Activated CD4-positive, alpha-beta T cell treated with anti-CD3 and anti-CD28 coated beads, Interleukin-2, amount 50 U/mL, for 16 hours (primary cell): Measurements from ENCODE around the gene GLIS2.

Experiments
- DNase-seq: peaks from one replicate; pipeline ENCODE4 v3.0.0-alpha.2; 2020

Gene GLIS2

DNA sequence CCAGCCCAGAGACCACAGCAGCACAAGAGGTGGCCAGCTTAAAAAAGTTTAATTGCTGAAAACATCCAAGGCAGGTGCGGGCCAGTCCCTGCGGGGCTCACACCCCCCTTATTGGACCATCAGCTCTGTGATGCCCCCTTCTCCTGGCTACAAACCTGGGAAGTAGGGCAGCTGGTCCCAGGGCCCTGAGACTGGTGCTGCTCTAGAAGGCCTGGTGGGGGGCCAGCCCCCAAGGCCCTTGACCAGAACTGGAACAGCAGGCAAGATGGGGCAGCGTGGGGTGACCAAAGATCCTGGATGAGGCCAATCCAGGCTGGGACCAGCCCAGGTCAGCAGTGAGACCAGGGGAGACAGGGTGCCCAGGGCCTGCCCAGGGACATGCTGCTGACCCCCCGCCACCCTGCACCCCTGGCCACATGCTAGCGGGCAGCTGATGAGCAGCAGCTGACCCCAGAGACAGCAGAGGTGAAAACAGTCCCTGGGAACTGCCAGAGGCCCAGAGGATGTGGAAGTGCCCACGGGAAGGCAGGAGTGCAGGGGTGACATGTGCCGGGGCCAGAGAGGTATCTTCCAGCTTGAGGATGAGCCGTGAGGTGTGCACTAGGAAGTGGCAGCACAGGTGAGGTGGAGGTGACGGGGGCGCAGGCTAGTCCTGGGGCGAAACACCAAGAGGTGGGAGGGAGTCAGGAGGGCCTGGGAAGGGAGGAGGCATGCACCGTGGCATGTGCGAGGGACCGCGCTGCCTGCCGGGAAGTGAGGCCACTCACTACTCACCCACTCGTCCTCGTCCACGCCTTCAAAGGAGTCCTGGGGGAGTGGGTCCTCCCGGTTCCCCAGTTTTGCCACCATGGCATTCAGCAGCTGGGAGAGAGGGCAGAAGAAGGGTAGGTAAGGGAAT lies 38.9 kb downstream of the GLIS2 start:
- DNase-seq = no peak

DNA sequence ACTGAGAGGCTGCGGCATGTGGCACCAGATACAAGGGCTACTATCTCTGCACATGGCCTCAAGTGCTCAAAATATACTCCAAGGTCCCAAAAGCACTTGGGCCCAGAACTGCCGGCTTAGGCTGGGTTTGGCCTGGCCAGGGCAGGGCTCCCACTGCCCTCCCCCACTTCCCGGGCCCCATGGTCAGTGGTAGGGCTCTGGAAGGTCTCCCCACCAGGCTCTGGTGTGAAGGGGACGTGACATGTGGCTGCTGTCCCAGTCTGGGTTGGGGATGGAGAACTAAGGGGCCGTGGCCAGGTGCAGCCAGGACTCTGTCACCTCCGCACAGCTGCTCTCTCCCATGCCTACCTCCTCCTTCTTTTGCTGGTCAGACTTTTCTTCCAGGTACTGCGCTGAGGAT lies 41.0 kb downstream of the GLIS2 start:
- no peak for DNase-seq

DNA sequence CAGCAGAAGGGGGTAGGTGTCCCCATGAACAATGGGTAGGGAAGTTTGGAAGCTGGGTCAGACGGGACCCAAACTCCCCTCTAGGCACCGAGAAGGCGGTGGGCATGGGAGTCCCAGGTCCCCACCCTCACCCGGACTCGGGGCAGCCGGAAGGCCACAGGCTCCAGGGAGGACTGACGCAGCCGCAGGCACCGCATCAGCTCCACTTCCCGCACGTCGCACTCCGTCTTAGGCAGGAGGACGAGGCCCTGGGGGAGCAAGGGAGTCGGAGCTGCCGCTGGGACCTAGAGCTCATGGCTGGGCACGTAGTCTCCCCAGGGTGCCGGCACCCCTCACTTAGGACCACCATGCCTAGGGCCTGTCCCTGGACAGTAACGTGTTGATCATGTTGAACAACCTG lies 42.4 kb downstream of the GLIS2 start:
- DNase-seq = no peak

DNA sequence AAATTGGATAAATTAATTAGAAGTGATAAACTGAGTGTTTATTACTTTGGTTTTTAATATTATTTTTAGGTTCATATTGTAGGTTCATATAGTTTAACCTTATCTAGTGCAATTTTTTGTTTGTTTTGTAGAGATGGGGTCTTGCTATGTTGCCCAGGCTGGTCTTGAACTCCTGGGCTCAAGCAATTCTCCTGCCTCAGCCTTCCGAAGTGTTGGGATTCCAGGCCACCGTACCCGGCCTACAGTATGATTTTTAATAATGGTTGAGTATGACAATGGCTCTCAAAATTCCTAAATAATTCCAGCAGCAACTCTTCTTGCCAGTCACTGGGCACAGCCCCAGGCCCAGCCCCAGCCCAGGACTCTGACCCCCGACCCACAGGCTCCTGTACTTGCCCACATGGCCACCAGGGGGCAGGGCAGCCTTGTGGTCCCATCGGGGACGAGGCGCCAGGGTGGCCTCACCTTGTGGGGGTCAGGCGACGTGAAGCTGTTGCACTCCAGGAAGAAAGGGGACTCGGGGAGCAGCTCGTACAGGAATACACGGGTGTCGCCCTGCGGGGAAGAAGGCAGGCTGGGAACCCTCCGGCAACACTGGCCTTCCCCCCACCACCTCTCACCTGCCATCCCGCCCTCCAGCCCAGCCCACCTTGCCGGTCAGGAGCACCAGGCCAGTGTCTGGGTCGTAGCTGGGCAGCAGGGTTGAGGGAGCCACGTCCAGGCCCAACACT lies 43.1 kb downstream of the GLIS2 start:
- DNase-seq = peak; percentile 57

DNA sequence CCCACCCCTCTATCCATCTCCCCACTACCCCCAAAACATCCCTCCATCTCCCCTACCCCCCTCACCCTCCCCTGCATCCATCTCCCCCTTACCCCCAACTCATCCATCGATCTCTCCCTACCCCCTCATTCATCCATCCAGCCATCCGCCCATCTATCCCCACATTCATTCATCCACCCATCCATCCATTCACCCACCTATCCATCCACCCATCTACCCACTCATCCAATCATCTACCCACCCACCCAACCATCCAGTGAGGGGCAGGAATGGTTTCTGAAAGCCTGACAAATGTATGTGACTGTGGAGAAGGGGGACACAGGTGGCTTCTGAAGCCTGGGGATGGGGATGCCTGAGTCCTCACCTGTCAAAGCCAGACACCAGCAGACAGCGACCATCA lies 44.0 kb downstream of the GLIS2 start:
- DNase-seq = no peak

DNA sequence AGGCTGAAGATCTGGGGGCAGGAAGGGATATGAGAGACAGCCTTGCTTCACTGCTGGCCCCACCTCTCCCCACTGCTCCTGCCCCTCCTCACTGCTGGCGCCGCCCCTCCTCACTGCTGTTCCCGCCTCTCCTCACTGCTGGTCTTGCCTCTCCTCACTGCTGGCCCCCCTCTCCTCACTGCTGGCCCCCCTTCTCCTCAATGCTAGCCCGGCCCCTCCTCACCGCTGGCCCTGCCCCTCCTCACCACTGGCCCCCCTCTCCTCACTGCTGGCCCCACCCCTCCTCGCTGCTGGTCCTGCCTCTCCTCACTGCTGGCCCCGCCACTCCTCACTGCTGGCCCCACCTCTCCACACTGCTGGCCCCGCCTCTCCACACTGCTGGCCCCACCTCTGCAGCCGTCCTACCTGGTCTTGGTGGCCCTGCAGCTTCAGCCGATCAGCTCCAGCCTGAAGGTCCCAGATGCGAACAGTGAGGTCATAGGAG lies 44.7 kb downstream of the GLIS2 start:
- no peak for DNase-seq

DNA sequence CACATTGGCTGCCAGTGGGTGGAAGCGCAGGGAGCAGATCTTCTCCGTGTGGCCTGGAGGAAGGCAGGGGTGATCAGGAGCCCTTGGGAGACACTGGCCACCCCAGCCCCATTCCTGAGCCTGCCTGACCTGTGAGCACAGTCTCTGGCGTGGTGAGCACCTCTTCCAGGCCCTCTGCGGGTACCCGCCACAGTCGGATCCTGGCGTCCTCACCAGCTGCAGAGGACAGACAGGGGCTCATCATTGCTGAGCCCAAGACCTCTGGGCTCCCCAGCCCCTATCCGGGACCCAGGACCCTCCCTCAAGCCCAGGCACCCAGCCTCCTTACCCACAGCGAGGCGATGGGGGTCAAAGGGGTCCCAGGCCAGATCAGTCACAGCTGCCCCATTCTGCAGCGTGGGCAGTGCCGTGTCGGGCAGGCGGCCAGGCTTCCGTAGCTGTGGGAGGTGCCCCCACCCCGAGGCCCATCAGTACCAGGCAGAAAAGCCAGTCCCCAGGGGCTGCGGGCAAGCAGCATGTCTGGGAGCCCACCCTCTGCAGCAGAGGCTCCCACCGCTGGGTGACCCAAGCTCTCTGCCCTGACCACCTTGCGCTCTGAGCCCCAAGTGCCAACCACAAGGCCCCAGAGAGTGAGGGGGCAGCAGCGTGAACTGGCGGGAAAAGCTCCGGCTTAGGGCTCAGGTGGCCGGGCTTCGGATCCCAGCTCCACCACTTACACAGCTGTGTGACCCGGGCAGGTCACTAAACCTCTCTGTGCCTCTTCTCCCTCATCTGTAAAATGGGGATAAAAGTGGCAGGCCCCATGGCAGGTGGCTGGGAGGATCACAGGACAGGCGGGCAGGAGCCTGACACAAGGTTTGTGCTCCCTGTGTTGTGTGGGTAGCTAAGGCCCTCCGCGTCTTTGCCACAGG lies 45.4 kb downstream of the GLIS2 start:
- DNase-seq = no peak

DNA sequence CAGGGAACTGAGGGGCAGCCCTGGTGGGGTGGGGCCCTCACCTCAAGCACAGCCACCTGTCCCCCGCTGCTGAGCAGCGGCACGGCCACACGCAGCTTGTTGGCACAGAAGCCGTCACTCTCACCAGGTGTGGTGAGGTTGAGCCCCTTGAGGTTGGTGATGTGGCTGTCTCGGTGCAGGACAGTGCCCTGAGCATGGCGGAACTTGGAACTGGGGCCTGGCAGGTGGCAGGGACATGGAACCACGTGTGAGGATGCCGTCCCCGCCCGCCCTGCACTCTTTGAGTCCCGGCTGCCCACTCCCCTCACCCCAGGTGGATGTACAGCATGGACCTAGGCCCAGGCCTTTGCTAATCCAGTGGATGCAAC lies 46.1 kb downstream of the GLIS2 start:
- DNase-seq = no peak

DNA sequence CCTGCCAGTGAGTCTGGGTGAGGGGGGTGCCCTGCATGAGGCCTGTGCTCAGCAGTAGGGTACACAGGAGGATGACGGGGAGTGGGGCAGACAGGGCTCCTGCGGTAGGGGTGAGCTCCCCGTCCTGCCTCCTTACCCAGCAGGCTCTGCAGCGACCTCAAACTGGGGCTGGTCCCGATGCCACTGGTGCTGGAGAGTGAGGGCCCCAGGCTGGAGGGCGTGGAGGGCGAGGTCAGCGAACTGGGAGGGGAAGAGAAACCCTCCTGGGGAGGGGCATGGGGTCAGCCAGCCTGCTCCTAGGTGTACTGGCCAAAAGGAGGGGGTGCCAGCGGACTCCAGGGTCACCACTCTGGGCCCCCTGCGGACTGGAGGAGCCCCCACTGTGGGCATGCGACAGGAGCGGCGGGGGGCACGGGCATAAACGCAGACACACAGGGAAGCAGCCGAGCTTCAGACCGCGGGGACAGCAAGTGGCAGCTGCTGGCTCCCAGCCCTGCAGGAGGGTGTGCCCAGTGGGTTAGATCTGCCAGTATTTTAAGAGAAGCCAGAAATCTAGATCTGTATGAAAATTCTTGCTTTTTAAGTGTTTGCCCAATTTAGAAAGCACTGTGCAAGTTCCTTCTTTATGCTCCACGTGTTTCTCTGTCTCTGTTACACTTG lies 46.7 kb downstream of the GLIS2 start:
- no peak for DNase-seq

DNA sequence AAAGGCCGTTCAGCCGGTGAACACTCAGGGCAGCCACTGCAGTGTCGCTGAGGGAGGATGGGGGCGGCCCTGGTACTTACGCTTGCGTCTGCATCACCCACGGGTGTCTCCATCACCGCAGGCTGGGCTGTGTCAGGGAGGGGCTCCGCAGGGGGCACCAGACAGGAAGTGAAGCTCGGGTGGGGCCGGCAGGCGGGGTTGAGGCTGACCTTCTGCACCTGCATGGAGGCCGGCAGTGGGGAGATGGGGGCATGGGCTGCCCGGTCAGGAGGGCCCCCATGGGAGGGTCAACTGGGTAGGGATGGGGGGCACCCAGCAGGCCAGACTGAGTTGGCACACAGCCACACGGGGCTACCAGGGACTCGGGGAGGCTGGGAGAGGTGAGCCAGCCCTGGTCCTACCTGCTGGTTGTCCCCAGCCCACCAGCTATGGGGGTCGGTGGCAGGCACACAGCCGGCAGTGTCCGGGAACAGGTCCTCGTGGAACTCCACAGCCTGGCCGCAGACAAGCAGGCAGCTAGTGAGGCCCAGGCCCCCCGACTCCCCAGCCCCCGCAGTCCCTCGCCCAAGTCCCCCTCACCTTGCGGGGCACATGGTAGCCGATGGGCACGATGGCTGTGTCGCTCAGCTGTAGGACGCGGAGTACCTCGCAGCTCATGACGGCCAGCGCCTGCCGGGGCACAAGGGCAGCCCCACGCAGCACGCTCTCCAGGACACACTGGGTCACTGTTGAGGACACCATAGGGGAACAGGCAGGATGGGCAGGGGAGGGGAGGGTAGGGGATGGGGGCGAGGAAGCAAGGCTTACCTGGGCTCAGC lies 48.5 kb downstream of the GLIS2 start:
- no peak for DNase-seq

DNA sequence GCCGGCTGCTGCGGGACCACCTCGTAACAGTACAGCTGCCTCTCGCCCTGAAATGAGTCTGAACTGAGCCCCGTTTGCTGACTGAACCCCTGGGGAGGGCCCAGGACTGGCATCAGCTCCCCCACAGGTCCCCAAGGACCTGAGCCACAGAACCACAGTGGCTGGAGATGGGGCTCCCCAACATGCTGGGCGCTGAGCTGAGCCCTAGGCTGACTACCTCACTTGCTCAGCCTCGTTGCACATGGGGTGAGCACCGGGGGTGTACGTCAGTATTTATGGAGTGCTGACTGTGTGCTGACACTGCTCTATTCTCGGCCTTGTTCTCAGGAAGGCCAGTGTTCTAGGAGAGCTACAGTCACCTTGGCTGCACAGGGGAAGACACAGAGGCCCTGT lies 49.1 kb downstream of the GLIS2 start:
- no peak for DNase-seq

DNA sequence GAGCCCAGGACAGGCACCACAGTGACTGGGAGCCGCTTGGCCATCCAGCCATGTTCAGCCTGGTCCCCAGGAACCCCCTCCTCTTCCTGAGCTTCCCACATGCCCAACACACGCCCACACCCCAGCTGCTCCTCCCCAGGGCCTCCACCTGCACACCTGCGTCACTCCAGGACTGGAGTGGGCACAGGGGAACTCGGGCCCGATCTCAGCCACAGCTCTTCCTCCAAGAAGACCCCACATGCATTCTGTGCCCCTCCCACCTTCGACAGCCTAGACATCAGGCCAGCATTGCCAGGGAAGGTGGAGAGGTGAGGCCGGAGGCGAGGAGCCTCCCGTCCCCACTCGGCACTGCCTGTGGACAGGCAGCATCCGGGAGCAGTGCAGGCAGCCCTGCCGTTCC lies 49.7 kb downstream of the GLIS2 start:
- DNase-seq = no peak

DNA sequence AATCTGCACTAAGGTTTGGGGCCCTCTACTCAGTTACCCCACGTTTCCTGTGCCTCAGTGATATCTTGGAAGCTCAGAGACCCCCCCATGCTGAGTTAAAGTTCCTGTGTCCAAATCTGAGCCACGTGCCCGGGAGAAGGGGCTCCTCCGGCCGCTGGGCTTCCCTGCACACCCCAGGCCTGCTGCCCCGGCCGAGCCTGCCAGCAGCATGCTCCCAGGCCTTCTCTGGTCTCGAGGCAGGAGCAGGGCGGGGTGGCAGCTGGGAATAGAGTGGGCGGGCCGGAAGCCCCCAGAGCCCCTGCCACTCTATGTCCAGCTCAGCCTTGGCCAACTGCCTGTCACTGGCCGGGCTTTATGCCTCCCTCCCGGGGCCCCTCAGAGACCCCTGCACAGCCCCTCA lies 50.1 kb downstream of the GLIS2 start:
- DNase-seq = no peak

DNA sequence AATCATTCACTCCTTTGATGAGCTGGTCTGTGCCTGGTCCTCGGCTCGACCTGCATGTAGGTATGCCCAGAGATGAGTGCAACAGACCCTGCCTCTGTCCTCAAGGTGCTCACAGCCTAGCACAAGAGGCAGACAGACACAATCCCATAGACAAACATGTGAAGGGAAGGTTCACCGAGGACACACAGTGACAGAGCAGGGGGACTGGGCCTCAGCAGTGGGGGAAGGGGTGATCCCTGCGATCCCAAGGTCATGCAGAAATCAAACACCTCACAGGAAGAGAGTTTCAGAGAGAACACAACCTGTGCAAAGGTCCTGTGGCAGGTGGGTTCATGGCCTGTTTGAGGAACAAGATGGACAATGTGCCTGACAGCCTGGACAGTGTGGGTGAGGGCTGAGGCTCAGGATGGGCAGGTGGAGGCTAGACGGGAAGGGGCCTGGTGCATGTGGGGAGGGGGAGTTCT lies 51.6 kb downstream of the GLIS2 start:
- DNase-seq = no peak

DNA sequence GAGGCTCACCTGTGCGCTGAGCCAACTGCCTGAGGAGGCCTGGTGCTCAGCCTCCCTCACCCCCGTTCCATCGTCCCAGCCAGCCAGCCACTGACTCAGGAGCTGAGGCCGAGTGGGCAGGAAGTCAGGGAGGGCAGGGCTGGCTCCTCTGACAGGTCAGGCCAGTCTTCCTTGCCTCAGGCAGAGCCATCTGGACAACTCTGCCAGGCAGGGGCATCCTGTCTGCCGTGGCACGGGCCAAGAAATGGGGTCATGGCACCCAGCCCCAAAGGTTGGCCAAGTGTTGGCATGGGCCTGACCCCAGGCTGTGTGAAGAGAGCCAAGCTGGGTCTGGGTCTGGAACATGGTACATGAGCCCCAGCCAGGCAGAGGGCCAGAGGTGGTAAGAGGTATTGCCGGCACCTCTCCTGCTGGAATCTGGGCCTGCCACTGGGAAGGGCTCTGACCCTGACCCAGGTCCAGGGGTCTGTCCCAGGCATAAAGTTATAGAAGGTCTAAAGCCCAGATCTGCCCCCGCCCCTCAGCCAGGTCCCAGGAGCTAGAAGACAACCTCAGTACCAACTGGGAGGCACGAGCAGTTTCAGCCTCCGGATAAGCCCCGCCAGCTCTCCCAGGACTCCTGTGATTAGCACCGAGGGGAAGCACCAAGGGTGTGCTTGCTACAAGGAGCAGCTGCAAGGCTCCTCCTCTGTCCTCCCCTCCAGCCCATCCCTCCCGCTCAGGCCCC lies 53.3 kb downstream of the GLIS2 start:
- no peak for DNase-seq

DNA sequence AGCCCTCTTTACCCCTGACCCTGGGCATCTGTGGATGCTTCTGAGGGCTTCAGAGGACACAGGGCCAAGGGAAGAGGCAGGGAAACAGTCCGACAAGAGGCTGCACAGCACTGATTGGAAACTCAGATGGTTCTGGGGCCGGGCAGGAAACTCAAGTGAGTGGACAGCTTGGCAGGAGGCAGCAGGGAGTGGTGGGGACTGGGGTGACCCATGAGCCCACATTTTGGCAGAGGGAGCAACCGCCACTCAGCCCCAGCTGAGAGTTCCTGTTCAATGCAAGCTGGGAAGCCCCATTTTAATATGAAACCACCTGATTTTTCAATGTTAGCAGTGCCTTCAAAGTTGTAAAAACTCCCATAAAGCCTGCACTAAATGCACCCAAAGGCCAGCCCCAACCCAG lies 54.3 kb downstream of the GLIS2 start:
- DNase-seq = no peak

DNA sequence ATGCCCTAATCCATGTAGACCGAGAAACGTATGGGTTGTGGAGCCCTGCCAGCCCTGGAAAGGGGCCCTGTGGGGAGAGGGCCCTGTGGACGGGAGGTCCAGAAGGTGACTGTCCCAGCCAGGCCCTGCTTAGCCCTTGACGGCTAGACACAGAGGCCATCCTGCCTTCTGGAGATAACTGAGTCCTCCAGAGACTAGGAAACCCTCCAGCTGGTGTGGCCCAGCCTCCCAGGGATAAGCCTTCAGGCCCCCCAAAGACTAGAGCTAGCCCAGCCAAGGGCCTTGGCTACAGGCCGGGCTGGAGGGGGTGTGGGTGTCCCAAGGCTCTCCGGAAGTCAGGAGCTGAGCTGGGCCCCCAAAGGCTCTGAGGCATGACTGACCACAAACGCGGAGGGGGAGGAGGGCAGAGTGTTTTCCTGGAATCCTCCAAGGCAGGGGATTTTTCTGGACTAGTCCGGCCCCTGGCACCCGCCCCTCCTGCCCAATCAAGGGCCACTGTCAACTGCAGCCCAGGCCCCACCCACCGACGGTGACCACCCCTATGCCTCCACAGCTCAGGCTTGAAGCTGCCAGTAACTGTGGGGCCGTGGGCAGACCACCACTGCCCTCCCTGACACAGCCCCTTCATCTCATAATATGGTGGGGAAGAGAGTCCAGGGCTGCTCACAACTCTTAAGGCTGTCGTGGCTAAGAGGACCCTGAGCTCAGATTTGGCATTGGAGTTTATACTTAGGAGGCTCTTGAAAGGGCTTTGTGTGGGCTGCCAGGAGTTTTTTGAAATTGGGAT lies 54.9 kb downstream of the GLIS2 start:
- DNase-seq = no peak

DNA sequence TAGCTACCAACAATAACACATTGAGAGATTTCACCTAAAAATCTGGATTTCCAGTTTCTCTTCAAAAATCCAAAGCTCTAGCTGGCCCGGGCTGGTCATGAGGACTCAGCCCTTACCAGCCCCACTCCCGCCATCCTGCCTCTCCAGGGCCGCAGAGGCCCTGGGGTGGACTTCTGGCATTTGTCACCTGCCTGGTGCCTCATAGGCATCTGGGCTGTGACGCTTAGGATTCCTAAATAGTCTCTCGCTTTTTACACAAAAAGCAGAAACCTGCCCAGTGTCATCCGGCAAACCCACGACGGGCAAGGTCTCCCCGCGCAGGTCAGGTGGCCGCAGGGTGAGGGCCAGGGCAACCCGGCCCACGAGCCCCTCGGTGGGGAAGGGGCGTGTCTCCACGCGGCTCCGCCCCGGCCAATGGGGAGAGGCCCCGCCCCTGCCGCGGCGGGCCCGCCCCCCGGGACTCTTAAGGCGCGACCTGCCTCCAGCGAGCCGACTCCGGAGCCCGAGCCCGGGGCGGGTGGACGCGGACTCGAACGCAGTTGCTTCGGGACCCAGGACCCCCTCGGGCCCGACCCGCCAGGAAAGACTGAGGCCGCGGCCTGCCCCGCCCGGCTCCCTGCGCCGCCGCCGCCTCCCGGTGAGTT lies 55.6 kb downstream of the GLIS2 start, which contains the start of gene VASN:
Gene VASN (plus strand): TSS at position 492 of the 644 bp plus-strand sequence. CDS start 9,030 bp downstream, outside the sequence.
- peak; percentile 56 for DNase-seq

DNA sequence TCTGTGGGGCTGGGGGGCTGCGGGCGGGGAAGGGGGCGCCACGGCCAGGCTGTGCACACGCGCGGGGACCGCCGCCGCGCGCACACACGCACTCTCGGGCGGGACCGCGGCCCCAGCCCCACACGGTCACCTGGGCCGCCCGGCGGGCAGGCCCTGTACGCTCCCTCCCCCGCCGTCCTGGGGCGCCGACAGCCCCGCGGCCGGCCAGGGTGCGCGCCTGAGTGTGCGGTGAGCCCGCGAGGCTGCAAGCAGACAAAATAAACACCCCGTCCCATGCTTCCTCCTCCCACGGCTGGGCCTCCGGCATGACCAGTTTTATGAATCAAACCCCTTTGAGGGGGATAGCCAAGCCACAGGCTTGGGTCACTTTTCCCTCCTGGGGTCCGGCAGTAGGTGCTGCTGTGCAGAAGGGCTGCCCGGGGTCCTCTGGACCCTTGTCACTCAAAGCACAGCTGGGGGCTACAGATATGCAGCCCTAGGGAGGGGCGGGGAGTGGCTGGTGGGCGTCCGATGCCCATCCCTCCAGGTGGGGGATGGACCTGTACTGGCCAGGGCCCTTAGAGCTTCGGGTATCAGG lies 56.2 kb downstream of the GLIS2 start:
- no peak for DNase-seq
